ENCODE results near the gene IL2RA.
"Not testable (repeated sequence)": the region's sequence is repeated elsewhere in the genome, so short reads cannot be mapped to it uniquely, and the experiment has no call there.

The IL2RA gene

DNA sequence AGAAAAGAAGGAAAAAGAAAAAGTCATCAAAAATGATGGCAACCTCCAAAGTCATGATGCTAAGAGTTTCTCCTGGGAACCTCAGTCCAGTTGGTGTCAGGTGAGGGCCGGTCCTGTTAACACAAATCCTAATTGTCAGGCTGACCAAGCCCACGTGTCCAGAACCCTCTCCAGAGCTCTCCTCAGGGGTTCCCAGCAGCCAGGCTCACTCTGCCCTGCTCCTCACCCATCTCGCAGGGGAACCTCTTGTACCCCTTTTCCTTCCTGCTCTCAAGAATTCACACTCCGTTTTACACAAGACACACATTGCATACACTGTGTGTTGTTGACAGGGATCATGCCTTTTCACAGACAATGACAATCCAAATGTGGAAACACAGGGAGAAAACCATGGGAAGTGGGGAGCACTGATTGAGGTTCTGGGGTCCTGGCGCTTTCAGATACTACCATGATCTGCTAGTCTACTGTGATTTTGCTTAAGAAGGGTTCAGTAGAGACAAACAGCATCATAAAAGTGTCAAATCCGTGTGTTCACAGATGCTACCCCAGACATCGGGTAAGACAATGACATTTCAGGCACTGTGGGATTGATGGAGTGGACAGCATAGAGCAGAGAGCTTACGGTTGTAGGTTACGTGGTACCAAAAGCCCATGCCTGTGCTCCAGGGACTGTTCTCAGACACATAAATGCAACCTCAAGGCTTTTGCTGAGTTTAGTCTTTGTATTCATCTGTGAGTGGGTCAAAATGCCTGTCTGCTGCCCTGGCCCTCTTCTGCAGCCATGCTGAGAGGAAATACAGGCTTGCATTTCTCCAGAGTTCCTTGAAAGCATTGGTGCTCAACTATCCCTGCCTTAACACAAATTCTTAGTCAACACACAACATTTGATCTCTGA lies 16.0 kb downstream of the IL2RA start:
- H3K27ac ChIP-seq = peak overlapping the region in 1 of 21 experiments; percentile 60

DNA sequence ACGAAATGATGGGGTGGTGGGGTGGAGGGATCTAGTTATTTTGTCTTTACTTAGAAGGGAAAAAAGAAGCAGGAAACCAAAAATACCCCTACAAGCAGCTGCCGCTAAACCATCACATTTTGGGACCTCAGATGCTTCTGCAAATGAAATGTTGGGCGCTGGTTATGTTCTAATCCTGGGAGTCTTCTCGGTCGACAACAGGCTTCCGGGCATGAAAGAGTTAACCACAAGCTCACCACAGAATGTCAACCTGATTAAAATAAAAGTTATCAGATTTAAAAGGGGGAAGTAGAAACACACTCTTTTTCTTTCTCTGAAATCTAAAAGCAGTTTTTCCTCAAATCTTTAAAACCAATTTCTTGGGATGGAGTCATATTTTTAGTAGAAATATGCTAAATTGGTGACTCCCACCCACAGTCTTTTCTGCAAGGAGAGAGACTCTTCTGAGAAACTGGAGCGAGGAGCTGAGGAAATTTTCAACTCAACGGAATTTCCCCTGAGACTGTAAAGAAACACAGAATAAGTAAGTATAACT lies 16.8 kb downstream of the IL2RA start:
- Histone ChIP-seq H3K4me3 (no peak overlapping the region), H3K27ac (peak overlapping the region in 1 of 21 experiments; percentile 60)

More for the DNA sequence above, 16.0 kb downstream of the IL2RA start:
- H3K4me3 ChIP-seq = no peak overlapping the region

DNA sequence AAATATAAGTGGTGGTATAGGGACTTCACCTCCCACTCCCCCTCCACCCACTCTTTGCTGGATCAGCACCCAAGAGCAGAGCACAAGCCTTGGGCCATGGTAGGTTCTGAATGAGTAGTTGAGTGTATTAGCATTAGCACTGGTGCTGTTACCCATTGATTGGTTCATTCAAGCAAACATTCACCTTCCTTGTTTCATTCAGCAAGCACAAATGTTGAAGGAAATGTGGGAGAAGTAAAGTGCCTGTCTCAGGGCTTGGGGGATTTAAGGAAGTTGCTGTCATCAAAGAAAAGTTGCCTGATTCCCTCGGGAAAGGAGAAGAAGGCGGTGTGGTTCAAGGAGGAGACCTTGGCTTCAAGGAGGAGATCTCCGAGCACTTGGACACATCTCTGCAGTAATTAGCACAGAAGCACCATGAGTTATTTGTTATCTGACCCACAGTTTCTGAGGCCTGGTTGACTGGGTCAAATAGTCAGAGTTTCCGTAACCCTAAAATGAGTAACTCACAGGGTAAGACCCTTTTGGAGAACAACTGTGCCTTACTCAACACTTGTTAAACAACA lies 17.3 kb downstream of the IL2RA start:
- no peak overlapping the region for H3K4me3 ChIP-seq
- peak overlapping the region in 1 of 21 experiments; percentile 60 for H3K27ac ChIP-seq

DNA sequence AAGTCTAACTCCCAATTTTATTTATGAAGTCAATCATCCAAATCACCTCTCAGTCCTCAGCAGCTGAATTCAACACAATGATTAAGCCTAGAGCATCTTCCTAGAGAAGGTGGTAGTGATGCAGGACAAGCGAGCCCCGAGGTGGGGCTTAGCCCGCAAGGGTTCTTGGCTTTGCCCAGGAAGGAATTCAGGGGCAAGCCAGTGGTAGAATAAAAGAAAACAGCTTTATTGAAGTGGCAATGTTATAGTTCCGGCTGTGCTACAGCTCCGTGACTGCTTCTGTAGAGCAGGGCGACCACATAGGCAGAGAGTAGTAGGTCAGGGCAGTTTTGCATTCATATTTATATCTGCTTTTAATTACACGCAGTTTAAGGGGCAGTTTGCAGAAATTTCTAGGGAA lies 18.1 kb downstream of the IL2RA start:
- Histone ChIP-seq H3K27ac (no peak overlapping the region), H3K4me3 (no peak overlapping the region)

DNA sequence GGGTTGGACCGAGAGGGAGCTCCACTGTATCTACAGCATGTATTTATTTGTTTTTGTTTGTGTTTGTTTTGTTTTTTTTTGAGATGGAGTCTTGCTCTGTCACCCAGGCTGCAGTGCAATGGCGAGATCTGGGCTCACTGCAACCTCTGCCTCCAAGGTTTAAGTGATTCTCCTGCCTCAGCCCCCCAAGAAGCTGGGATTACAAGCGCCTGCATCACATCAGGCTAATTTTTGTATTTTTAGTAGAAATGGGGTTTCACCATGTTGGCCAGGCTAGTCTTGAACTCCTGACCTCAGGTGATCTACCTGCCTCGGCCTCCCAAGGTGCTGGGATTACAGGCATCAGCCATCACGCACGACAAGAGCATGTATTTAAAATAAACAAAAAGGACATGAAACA lies 18.8 kb downstream of the IL2RA start:
- H3K27ac ChIP-seq = not testable (repeated sequence)

DNA sequence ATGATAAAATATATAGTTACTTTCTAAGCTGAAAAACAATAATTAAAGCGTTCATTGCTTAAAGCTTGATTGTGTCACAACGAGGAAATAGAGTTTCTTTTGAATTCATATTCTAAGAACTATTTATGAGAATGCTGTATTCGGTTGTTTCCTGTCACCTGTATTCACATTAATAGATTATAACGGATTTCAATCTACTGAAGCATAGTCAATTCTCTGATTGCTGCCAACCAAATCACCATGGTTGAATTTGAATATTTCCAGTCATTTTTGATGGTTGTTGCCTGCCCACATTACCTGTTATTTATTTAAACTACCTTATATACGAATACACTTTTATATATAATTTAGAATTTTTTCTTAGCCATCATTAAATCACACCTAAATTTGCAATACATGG lies 22.0 kb downstream of the IL2RA start:
- Histone ChIP-seq H3K27ac (no peak overlapping the region), H3K4me3 (no peak overlapping the region)

More for the DNA sequence above, 18.8 kb downstream of the IL2RA start:
- not testable (repeated sequence) for H3K4me3 ChIP-seq

DNA sequence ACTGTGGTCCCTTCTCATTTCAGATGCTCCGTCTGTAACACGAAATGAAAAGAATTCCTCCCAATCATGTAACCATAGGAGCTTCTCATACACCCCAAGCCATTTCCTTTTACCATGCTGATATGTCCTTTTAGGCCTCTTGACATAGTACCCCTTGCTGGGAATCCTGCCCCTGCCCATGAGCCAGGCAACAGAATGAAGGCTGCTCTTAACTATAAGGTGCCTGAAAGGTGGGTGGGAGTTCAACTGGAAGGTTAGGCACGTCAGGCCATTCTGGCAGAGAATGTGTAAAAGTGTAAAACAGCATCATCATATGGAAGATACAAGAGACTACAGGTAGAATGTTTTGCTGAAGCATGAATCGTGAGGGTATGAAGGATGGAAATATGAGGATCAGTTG lies 22.5 kb downstream of the IL2RA start:
- H3K27ac ChIP-seq = no peak overlapping the region
- no peak overlapping the region for H3K4me3 ChIP-seq

DNA sequence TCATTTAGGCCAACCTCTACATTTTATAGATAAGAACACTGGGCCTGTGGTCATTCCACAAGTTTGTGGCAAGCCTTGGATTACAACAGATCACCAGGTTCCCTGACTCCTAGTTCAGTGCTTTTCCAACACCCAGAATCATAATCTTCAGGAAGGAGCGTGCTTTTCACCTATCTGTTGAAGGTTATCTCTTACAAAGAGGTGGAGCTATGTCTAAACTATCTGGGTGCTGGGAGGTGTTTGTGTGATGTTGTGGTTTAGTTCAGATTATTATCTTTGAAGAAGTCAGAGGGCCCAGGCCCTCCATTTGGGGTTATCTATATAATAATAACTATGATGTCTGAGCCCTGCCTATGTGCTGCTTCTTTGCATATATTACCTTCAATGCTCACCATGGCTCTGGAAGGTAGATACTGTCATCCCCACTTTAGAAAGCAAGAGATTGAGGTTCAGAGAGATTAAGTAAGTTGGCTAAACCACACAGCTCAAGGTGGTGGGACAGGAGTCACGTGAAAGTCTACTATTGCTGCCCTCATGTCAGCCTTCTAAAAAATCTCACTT lies 24.0 kb downstream of the IL2RA start:
- no peak overlapping the region for H3K4me3 ChIP-seq
- peak overlapping the region in 2 of 21 experiments; percentile 25 to 46 for H3K27ac ChIP-seq

DNA sequence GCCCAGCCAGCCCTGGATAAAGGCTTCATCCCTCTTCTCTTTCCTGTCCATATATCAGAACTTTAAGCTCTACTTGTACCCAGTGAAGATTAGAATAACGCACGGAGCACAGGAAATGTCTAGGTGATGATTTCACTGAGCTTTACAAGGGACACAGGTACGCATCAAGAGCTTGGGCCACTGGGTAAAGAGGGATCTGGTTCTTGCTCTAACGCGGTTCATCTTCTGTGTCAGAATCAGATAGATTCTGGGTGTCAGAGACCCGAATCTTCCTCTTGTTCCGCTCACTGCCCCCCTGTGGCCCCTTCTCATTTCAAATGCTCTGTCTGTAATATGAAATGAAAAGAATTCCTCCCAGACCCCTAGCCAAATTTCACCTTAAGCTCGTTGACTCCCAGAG lies 24.7 kb downstream of the IL2RA start:
- Histone ChIP-seq H3K27ac (peak overlapping the region in 1 of 21 experiments; percentile 46), H3K4me3 (no peak overlapping the region)

DNA sequence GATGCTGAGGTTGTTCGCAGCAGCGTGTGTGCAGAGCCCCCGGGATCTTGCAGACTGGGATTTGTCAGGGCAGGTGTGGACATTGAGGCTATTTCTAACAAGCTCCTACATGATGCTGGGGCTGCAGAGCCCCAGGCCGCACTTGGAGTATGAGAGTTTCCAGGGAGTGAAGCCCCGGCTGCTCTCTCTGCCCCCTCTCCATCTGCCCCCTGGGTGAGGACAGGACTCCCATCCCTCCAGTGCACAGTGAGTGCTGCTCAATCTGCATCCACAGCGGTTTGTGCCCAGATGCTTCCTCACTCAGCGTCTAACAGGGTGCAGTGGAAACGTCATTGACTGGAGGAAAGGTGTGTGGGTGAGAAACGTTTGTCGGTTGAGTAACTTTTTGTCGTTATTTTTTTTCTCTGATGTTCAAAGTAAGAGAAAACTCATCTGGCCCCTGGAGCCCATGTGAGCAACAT lies 25.3 kb downstream of the IL2RA start:
- no peak overlapping the region for H3K4me3 ChIP-seq
- peak overlapping the region in 1 of 21 experiments; percentile 46 for H3K27ac ChIP-seq

DNA sequence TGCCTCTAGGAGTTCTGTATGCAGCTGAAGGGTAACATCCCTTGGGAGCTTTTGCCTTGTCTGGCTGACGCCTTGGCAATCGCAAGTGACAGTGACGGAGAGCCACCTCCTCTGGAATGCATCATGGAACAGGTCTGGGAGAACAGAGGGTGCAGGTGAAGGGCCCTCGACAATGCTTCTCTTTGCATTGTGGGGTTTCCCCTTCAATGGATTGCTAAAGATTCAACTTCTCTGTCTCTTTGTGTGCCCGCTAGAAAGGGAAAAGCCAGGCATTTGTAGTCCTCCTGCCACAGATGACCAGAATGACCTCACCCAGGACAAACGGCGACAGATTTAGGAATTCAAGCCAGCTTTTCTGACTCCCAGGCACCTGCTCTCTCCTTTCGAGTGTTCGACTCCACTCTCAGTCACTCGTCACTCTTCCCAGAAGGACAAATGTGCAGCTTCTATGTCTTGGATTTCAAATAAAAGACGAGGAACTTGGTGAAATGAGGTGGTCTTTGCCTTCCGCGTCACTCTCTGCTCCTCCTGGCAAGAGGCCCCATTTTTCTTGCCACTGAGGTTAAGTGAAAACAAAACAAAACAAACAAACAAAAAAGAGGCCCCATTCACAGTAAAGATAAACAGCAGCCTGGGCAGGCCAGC lies 26.1 kb downstream of the IL2RA start:
- no peak overlapping the region for H3K27ac ChIP-seq
- H3K4me3 ChIP-seq = no peak overlapping the region

DNA sequence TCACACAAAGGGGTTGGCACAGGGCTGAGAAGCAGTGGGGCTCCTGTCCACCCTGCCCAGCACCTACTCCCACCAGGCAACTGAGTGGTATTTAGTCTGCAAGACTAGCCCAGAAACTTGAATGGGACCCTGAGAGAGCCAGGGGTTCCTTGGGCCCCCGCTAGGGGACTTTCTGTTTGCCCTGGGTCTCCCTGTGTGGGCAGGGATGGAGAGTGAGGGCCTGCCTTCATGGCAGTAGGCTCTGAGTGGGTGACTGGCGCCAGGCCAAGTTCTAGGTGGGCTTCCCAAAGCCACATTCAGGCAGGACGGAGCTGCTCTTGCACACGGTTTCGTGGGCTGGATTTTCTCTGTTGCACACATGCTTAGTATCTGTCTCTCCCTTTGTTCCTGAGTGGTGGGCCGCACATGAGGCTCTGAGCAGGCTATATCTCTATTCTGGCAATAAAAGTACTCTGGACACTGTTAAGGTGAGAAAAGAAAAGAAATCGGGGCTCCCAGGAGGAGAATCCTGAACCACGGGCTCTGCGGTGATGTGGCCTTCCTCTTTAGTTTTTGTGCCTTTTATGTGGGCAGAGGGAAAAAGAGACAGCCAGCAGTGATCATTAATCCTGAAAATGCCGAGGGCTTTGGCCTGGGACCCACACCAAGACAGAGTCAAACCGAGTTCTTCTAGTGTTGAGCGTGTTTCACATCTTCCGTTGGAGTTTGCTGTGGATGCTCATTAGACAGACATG lies 26.9 kb downstream of the IL2RA start:
- no peak overlapping the region for H3K4me3 ChIP-seq
- peak overlapping the region in 2 of 21 experiments; percentile 43 to 54 for H3K27ac ChIP-seq

DNA sequence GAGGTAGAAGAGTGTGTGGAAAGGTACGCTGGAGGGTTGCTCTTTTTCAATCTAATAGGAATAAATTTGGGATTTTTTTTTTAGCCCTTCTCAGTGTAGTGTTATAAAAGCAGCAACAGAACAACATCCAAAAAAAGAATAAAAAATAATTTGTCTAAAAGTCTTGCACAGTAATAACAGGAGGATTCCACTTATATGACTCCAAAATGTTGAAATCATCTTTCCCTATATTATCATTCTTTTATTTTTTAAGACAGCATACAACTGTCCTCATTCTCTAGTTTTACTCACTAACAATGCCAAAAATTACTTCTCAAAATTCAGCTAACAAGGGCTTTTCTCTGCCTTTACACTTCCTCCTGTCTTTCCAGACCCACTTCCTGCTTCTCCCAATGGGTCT lies 27.8 kb downstream of the IL2RA start:
- Histone ChIP-seq H3K27ac (peak overlapping the region in 5 of 21 experiments; percentile 6 to 59 (median 39)), H3K4me3 (no peak overlapping the region)

DNA sequence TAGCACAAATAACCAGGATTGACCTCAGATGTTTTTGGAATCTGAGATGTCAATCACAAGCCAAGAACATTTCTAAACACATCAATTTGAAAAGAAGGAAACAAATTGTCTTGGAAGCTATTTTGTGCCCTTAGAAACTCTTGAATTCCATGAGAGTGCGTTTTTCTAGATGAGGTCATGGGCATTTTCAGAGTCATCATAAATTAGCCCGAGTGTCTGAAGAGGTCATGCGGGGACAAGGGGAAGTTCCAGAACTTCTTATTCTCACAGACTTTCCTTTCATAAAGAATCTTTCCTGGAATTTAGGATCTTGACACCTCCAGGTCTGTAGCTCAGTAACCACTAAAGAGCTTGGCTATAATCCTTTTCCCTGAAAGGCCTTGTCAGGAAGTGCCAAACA lies 28.2 kb downstream of the IL2RA start:
- peak overlapping the region in 3 of 21 experiments; percentile 39 to 59 (median 54) for H3K27ac ChIP-seq
- no peak overlapping the region for H3K4me3 ChIP-seq

DNA sequence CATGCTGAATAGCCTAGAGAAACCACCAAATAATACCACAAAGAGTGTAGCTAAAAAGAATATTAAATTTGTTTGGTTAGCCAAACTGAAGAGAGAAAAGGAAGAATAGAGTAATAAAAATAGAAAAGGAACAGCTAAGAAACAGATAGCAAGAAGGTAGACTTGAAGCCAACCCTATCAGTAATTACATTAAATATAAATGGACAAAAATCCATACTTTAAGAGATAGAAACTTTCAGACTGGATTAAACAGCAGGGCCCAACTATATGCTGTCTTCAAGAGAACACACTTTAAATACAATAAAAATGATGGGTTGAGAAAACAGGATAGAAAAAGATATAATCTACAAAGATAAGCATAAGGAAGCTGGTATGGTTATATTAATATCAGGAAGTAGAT lies 31.2 kb downstream of the IL2RA start:
- Histone ChIP-seq H3K4me3 (no peak overlapping the region), H3K27ac (no peak overlapping the region)

DNA sequence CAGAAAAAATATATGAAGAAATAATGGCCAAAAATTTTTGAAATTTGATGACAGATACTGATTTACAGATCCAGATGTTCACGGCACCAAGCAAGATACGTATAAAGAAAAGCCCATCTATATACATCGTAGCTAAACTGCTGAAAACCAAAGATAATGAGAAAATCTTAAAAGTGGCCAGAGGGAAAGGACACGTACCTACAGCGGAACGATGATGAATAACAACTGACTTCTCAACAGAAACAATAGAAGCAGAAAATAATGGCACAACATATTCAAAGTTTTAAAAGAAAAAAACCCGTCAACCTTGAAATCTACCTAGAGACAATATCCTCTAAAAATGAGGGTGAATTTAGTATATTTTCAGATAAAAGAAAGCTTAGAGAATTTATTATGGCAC lies 31.9 kb downstream of the IL2RA start:
- Histone ChIP-seq H3K27ac (no peak overlapping the region), H3K4me3 (no peak overlapping the region)

DNA sequence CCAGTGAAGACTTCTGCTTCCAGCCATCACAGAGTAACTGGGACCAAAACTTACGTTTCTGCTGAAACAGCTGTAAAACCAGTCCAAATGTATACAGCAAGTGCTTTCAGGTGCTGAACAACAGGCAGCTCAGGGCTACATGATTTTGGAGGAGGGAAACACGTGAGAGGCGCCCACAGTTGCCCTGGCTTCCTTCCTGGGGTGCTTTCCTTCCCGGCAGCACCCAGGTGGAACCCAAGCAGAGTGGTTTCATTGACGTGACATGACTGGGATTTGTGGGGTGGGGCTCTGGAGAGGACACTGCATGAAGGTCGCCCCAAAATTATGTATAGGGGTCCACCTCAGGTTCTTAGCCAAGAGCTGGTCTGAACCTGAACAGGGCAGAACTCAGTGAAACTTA lies 34.2 kb downstream of the IL2RA start:
- Histone ChIP-seq H3K27ac (no peak overlapping the region), H3K4me3 (no peak overlapping the region)

DNA sequence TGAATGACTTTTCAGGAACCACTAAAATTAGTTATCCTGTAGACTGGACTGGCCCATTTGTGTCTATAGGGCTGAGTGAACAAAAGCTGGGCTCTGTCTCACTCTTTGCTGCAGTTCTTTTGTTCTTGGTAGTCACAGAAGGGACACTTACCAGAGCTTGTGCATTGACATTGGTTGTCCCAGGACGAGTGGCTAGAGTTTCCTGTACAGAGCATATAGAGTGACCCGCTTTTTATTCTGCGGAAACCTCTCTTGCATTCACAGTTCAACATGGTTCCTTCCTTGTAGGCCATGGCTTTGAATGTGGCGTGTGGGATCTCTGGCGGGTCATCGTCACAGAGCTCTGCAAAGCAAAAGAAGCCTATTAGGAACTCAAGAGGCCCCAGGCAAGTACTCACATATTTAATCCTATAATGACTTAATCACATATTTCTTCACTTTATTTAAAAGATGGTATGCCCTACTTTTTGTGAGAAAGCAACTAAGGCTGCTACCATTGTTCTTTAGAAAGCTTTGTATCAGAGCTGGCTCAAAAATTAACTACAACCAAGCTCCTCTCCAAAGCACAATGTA lies 36.4 kb downstream of the IL2RA start:
- Histone ChIP-seq H3K27ac (no peak overlapping the region), H3K4me3 (no peak overlapping the region)

DNA sequence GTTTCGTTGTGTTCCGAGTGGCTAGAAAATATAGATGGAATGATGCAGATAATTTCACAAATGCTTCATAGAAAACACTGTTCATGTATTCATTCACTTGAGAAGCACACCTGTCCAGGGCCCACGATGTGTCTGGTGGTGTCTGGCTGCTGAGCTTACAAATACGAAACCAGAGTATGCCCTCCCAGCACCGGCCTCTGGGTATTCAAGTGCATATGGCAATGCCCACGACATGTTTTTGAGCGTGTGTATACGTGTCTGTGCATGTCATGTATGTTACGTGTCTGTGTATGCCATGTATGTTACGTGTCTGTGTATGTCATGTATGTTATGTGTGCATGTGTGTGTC lies 37.9 kb downstream of the IL2RA start:
- Histone ChIP-seq H3K27ac (no peak overlapping the region), H3K4me3 (no peak overlapping the region)

All from skin epidermis (tissue), 12 donors.